ENCODE data around the gene PTTG1IP.

DNA sequence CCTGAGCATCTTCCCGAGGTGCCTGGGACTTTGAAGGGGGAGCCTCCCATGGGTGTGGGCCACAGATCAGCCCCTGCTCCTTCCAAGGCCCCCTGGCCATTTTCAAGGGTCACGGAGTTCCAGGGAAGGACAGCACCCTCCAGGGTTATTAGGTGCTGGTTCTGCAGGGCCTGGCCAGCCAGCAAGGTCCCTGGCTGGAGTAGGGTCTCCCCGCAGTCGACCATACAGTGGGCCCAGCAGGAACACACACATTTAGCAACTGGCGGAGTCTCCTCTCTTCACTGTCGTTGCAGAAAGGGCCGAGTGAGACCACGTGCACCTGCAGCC, 37.9 kb downstream of the PTTG1IP start:
- TF ChIP-seq, protein P1, sequence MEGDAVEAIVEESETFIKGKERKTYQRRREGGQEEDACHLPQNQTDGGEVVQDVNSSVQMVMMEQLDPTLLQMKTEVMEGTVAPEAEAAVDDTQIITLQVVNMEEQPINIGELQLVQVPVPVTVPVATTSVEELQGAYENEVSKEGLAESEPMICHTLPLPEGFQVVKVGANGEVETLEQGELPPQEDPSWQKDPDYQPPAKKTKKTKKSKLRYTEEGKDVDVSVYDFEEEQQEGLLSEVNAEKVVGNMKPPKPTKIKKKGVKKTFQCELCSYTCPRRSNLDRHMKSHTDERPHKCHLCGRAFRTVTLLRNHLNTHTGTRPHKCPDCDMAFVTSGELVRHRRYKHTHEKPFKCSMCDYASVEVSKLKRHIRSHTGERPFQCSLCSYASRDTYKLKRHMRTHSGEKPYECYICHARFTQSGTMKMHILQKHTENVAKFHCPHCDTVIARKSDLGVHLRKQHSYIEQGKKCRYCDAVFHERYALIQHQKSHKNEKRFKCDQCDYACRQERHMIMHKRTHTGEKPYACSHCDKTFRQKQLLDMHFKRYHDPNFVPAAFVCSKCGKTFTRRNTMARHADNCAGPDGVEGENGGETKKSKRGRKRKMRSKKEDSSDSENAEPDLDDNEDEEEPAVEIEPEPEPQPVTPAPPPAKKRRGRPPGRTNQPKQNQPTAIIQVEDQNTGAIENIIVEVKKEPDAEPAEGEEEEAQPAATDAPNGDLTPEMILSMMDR (conservative IDR thresholded peaks at IDR 0.05) = no peak
- TF ChIP-seq ZFX (IDR thresholded peaks at IDR 0.05) = no peak

All from C4-2B (cell line).